Smooth muscle cell (in vitro differentiated cells): ENCODE measurements around the gene SLX4IP. TPM values are rescaled to one million over a fixed set of nuclear protein-coding genes. Genes with fewer than 3 reads are reported as not detected.
A peak's percentile ranks its signal among the peaks of the same experiment; 100 is the strongest.

Experiments used
- DNase-seq: peaks from one replicate; lab custom pipeline; 2025; ENCODE audit not compliant: unreplicated experiment; lab: John Stamatoyannopoulos, UW
- H2AFZ ChIP-seq: fragments of 200-600 bp; sonication (generic); 2 replicates; pipeline ENCODE4 v1.6.0; 2016; ENCODE audit warnings: antibody characterized with exemption, low read depth, mild to moderate bottlenecking
- H3F3A ChIP-seq: fragments of 200-600 bp; sonication (generic); 2 replicates; pipeline ENCODE4 v1.6.0; 2017; ENCODE audit warnings: antibody characterized with exemption, low read depth
- H3K27ac ChIP-seq: fragments of 200-600 bp; sonication (generic); 2 replicates; pipeline ENCODE4 v1.5.1; 2016; ENCODE audit warnings: low read depth, mild to moderate bottlenecking
- H3K27me3 ChIP-seq: fragments of 200-600 bp; sonication (generic); 2 replicates; pipeline ENCODE4 v1.6.1; 2016; ENCODE audit warnings: low read depth, mild to moderate bottlenecking
- H3K36me3 ChIP-seq: fragments of 200-600 bp; sonication (generic); 2 replicates; pipeline ENCODE4 v1.5.1; 2016; ENCODE audit warnings: low read depth
- H3K4me1 ChIP-seq: fragments of 200-600 bp; sonication (generic); 2 replicates; pipeline ENCODE4 v1.5.1; 2016; ENCODE audit warnings: low read depth
- H3K4me2 ChIP-seq: fragments of 200-600 bp; sonication (generic); 2 replicates; pipeline ENCODE4 v1.6.0; 2016; ENCODE audit warnings: mild to moderate bottlenecking
- H3K4me3 ChIP-seq: fragments of 200-600 bp; sonication (generic); 2 replicates; pipeline ENCODE4 v1.5.1; 2016; ENCODE audit warnings: mild to moderate bottlenecking
- H3K79me2 ChIP-seq: fragments of 200-600 bp; sonication (generic); 2 replicates; pipeline ENCODE4 v1.6.0; 2016; ENCODE audit warnings: low read depth, mild to moderate bottlenecking
- H3K9ac ChIP-seq: fragments of 200-600 bp; sonication (generic); 2 replicates; pipeline ENCODE4 v1.6.0; 2016; ENCODE audit warnings: low read depth
- H3K9me3 ChIP-seq: fragments of 200-600 bp; sonication (generic); replicated peaks from 2 replicates; pipeline ENCODE4 v1.5.1; 2016; ENCODE audit warnings: low read depth
- H4K20me1 ChIP-seq: fragments of 200-600 bp; sonication (generic); 2 replicates; pipeline ENCODE4 v1.6.0; 2016; ENCODE audit warnings: low read depth
- WGBS: methylation state at CpG from one replicate; pipeline ENCODE4 v1.1.7; 2016; ENCODE audit warnings: low lambda C conversion rate; 5-methylcytosine and 5-hydroxymethylcytosine counted together
- polyA plus RNA-seq: library from polyadenylated mRNA; unstranded; fragments of >200 nt; fragmentation: Nextera tagmentation; extraction: Ambion mirVana; gene quantifications from 2 replicates; pipeline ENCODE4 v1.2.1, GENCODE V29; 2016
- total RNA-seq: library from RNA; depleted of rRNA; stranded (reverse); fragments of >200 nt; gene quantifications from 2 replicates; pipeline ENCODE4 v1.2.3, GENCODE V29; 2014
- TF ChIP-seq, protein P1 (sequence below): fragments of 200-600 bp; sonication (generic); IDR thresholded peaks from 2 replicates; pipeline ENCODE4 v1.5.1; 2017; ENCODE audit warnings: borderline replicate concordance, mild to moderate bottlenecking, antibody characterized with exemption; ENCODE audit not compliant: insufficient read depth, poor library complexity, severe bottlenecking

The SLX4IP gene
- total and polyA plus RNA-seq, 2 experiments from 2014 or later = 1.2 to 6.2 TPM

GRCh38 chr20:10669843-10670446 lies 234.8 kb downstream of the SLX4IP start:
- no peaks in the 10 kb centered on the region for H3K36me3 ChIP-seq
- H3K9me3 ChIP-seq = no peaks in the 10 kb centered on the region
- peak overlapping the region; percentile 80 for H3K4me3 ChIP-seq
- H4K20me1 ChIP-seq = peaks cover 83% of the 10 kb centered on the region
- no peaks in the 10 kb centered on the region for H3F3A ChIP-seq
- H3K27ac ChIP-seq = peak overlapping the region; percentile 94
- H3K79me2 ChIP-seq = peaks cover 82% of the 10 kb centered on the region
- no peak overlapping the region for H3K9ac ChIP-seq
- H3K4me1 ChIP-seq = peaks cover 62% of the 10 kb centered on the region
- no peak for DNase-seq
- peak overlapping the region; percentile 95 for H3K4me2 ChIP-seq
- WGBS = 54% methylated on average over 6 of the region's 6 CpGs
- no peak overlapping the region for H2AFZ ChIP-seq
- TF ChIP-seq, protein P1, sequence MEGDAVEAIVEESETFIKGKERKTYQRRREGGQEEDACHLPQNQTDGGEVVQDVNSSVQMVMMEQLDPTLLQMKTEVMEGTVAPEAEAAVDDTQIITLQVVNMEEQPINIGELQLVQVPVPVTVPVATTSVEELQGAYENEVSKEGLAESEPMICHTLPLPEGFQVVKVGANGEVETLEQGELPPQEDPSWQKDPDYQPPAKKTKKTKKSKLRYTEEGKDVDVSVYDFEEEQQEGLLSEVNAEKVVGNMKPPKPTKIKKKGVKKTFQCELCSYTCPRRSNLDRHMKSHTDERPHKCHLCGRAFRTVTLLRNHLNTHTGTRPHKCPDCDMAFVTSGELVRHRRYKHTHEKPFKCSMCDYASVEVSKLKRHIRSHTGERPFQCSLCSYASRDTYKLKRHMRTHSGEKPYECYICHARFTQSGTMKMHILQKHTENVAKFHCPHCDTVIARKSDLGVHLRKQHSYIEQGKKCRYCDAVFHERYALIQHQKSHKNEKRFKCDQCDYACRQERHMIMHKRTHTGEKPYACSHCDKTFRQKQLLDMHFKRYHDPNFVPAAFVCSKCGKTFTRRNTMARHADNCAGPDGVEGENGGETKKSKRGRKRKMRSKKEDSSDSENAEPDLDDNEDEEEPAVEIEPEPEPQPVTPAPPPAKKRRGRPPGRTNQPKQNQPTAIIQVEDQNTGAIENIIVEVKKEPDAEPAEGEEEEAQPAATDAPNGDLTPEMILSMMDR = no peak
- no peaks in the 10 kb centered on the region for H3K27me3 ChIP-seq

GRCh38 chr20:10670501-10671220 lies 235.6 kb downstream of the SLX4IP start:
- WGBS = 23% methylated on average over 18 of the region's 18 CpGs
- Histone ChIP-seq H3K79me2 (peaks cover 75% of the 10 kb centered on the region), H3F3A (no peaks in the 10 kb centered on the region), H3K9me3 (no peaks in the 10 kb centered on the region), H3K27ac (peak overlapping the region; percentile 94), H3K4me3 (peak overlapping the region; percentile 80), H3K27me3 (no peaks in the 10 kb centered on the region), H3K9ac (peak overlapping the region; percentile 26), H2AFZ (no peak overlapping the region), H3K4me2 (peak overlapping the region; percentile 95), H3K4me1 (peaks cover 59% of the 10 kb centered on the region), H4K20me1 (peaks cover 76% of the 10 kb centered on the region), H3K36me3 (no peaks in the 10 kb centered on the region)
- DNase-seq = no peak
- TF ChIP-seq, protein P1 = no peak

DNA sequence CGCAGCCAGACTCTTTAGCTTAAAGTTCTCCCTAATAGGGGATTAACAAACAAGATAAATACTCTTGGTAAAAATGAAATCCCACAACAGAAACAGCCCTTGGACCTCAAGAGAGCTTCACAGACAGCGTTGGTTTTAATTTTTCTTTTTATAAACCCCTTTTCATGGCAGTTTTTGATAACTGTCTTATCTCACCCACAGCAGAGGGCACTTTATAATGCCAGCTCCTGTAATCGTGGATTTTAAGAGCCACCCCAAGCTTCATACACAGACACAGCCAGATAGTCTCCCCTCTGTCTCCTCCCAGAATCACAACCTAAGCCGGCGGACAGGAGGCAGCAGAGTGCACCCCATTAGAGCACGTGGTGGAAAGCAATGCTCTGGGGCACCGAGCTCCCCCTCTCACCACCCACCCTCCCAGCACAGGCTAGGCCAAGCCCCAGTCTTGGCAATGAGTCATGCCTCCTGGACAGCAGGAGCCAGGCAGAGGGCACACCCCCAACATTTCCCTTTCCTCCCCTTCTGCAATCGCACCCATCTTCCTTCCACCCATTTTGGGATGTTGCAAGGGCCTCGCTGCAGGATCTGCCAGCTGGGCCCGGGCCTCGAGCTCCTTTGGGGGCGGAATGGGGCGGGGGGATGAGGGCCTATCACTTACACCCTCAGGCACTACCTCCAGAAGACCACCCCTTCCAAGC lies 236.3 kb downstream of the SLX4IP start:
- Histone ChIP-seq H3K4me1 (peaks cover 52% of the 10 kb centered on the region), H3K4me3 (peak overlapping the region; percentile 80), H3K27ac (peak overlapping the region; percentile 94), H3K4me2 (peak overlapping the region; percentile 95), H3K27me3 (no peaks in the 10 kb centered on the region), H4K20me1 (peaks cover 68% of the 10 kb centered on the region), H3F3A (no peaks in the 10 kb centered on the region), H2AFZ (no peak overlapping the region), H3K9me3 (no peaks in the 10 kb centered on the region), H3K36me3 (no peaks in the 10 kb centered on the region), H3K79me2 (peaks cover 68% of the 10 kb centered on the region), H3K9ac (peak overlapping the region; percentile 73)
- TF ChIP-seq, protein P1 = peak; percentile 48
- DNase-seq = peak; percentile 66
- WGBS = 2% methylated on average over 13 of the region's 13 CpGs
